SIG-M5 treated with dmso at 0.1 percent for 504 hours (cell line): ENCODE data around the gene NUDC.
"Not testable (repeated sequence)": the region's sequence is repeated elsewhere in the genome, so short reads cannot be mapped to it uniquely, and the experiment has no call there.

Experiments used
- DNase-seq: peaks from one replicate; lab custom pipeline; 2025; ENCODE audit not compliant: unreplicated experiment; lab: John Stamatoyannopoulos, UW

NUDC gene

DNA sequence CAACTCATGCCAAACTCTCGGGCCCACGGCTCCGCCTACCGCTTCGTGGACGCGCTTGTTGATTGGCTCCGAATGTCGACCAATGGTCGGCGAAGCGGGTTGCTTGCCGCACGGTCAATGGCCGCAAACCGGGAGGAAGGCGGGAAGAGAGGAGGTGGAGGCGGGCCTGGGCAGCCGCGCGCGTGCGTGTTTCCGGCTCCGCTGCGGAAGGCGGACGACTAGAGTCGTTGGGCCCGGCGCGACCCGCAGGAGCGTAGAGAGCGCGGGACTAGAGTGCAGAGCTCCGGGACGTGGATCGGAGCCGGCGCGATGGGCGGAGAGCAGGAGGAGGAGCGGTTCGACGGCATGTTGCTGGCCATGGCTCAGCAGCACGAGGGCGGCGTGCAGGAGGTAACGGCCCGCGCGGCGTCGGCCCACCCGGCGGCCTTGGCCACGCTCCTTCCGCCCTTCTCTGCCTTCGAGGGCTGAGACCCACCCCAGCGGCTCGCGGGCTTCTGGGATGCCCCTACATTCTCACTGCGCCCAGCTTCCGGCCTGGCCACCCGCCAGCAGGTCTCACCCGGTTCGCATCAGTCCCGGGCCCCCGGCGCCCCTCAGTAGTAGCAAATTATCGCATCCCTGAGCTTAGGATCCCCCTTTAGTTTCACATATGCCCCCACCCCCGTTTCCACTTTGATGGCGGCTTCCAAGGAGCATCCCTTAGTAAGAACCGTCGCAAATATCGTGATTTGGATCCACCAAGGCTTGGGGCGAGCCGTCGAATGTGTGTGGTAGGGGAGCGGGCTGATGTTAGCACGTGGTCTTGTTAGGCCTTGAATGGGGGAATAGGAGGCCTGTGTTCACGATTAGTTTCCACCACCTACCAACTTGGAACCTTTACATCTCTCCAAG, at the start of gene NUDC:
Gene NUDC (plus strand): TSS at position 204 of the 891 bp plus-strand sequence. CDS start 106 bp downstream, at position 310.
- DNase-seq = peak; percentile 94

DNA sequence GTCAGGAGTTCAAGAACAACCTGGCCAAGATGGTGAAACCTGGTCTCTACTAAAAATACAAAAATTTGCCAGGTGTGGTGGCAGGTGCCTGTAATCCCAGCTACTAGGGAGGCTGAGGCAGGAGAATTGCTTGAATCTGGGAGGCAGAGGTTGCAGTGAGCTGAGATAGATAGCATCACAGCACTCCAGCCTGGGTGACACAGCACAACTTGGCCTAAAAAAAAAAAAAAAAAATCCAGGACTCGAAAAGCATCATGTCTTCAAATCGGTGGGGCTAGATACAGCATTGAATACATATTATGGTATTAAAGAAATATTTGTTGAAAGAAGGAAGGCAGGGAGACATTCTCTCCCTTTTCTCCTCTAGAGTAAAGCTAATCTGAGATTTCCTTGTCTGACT, 48.4 kb upstream of the NUDC start:
- not testable (repeated sequence) for DNase-seq

DNA sequence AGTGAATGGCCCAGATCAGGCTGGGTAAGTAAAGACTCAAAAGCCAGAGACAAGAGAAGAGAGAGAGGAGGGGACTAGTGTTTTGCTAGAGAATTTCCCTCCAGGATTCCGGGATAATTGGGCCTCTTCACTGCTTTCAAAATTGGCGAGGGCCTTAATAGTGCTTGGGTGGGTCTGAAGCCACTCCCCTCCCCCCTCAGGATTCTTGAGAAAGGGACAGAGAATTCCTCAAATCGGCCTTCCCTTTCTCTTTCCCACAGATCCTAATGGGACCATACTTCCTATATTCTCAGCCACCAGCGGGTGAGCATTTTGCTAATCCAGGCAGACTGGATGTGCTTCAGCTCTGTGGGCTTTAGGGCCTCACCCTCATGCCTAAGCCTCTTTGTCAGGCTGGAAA, 46.6 kb upstream of the NUDC start:
- no peak for DNase-seq

DNA sequence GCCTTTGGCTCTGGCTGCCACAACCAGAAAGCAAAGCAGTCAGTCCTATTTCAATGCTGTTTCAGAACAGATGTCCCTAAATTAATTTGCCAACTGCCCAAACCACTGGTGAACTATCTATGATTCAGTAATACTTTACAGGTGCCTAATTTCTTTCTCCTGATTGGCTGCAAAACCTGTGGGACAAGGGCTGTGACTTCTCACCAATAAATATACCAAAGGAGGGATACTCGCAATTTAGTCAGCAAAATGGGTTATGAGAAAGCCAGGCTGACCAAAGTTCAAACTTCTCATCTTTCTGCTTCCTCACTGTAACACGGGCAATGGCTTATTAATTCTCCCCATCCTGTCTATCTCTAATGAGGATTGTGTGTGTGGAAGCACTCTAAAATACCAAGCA, 44.2 kb upstream of the NUDC start:
- no peak for DNase-seq

DNA sequence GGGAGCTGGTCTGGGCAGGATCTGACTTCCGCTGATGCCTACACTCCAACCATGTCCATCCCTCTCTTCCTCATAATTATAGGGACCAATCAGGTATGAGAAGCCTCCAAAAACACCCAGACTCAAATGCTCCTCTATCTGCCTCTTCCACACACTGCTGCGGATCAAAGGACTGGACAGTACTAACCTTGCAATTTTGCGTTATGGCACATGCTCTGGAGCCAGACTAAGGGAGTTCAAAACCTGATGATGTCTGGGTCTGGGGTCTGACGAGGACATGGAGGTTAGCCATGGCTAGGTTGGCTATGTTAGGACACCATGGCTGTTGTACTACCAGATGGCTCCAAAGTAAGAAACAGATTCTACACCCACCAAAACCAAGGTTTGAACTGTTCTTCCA, 41.8 kb upstream of the NUDC start:
- no peak for DNase-seq

DNA sequence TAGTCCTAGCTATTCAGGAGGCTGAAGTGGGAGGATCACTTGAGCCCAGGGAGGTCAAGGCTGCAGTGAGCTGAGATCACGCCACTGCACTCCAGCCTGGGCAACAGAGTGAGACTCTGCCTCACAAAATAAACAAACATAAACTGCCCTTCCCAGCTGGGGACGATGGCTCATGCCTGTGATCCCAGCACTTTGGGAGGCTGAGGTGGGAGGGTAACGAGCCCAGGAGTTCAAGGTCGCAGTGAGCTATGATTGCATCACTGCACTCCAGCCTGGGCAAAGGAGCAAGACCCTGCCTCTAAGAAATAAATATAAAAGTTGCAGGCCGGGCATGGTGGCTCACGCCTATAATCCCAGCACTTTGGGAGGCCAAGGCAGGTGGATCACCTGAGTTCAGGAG, 39.9 kb upstream of the NUDC start:
- DNase-seq = not testable (repeated sequence)

DNA sequence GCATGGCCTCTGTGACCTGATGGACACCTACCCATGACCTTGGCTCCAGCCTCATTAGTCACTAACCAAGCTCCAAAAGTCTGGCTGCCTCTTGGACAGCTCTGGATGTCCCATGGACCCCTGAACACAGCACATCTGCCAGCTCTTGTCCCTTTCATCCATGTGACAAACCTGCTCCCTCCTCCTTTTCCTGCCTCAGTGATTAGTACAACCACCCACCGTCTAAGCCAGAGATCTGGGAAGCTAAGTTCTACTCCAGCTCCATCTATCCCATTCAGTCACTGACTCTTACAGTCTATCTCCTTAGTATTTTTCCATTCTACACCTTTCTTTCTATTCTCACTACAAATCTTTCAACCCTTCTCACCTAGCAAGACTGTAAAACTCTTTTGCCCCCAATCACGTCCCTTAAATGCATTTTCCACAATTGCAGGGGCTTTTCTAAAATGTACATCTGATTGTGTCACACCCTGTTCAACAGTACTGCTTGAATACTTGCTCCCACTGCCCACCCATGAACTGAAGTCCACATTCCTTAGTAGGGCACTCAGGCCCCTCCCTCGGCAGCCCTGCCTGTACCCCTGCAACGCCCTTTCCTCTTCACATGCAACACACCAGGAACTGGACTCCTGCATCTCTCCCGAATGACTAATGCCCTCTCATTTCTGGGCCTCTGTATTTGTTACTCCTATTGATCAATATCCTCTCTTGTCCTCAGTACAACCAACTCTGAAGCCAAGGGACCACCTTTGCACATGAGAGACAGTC, 38.7 kb upstream of the NUDC start:
- no peak for DNase-seq

DNA sequence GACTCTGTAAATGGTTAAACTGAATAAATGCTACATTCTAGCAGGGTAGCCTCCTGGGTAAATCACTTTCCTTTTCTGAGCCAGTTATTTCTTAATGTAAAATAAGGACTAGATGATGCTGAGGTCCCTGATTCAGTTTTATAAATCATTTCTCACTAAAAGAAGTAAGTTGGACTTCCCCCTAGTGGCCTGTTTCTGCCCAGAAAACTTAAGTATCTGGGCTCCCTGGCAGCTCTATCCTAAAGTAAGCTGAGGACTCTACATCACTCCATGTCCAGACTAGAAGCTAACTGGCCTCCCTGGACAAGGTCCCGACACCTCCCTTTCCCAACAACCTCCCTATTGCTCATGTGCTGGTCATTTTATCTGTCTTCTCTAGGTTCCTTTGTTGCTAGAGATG, 34.4 kb upstream of the NUDC start:
- peak; percentile 35 for DNase-seq

DNA sequence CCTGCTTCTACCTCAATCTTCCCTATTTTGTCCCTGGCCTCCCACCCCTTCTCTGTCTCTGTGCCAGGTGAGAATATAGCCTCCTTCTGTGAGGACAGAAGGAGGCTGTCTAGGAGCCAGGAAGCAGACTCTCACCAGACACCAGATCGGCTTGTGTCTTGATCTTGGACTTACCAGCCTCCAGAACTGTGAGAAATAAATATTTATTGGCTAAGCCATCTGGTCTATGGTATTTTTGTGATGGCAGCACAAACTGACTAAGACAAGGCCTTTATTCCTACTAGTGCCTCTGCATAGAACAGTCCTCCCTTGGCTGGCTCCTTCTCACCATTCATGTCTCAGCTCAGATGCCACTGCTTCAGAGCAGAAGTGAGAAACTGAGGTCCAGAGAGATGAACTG, 33.3 kb upstream of the NUDC start:
- no peak for DNase-seq

DNA sequence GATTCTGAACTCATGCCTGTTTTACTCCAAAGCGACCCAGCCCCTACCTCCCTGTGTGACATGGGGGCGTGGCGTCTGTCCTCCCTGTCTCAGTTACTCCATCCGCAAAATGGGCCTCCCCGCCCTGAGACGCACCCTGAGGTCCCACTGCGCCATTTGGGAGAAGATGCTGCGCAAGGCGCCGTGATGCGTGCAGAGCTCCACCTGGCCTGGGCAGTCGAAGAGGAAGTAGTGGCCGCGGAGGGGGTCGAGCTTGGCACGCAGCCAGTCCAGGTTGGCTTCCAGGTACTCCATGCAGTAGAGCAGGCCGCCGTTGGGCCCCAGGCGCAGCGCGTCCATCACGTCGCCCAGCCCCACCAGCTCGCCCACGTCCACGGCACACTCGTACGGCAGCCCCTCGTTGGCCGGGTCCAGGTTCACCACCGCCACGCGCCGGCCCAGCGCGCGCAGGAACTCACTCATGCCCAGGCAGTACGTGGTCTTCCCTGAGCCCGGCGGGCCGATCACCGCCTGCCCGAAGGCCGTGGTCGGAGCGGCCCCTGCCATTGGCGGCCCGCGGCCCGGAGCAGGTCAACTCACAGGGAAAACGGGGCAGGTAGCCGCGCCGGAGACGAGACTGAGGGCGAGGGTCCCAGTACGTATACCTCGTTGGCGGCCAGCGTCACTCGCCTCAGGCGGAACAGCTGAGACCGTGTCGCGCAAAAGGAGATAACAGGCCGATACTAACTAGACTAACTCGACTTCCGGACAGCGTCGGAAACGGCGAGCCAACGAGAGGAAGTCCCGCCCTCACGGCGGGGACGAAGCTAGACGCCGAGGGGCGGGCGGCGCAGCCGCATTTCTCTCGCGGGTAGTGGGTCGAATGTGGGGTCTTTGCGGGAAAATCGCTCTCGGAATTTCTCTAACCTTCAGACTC, 31.7 kb upstream of the NUDC start, which contains the start of gene GPN2:
Gene GPN2 (minus strand): TSS at position 733 of the 916 bp plus-strand sequence. CDS start 187 bp downstream, at position 546.
- DNase-seq = peak; percentile 66

DNA sequence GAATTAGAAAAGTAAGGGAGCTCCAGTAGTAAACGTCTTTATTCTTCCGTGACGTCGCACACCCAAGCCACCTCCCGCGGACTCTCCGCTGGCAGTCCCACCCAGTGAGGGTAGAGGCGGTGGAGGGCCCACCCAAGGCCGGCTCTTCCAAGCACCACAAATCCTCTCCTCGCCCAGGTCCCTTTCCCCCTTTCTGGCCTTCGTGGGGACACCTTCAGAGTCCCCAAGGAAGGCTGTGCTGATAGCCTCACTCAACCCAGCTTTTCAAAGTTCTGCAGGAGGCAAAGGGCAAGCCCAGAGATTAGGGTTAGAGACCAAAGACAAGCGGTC, 31.1 kb upstream of the NUDC start:
- no peak for DNase-seq

DNA sequence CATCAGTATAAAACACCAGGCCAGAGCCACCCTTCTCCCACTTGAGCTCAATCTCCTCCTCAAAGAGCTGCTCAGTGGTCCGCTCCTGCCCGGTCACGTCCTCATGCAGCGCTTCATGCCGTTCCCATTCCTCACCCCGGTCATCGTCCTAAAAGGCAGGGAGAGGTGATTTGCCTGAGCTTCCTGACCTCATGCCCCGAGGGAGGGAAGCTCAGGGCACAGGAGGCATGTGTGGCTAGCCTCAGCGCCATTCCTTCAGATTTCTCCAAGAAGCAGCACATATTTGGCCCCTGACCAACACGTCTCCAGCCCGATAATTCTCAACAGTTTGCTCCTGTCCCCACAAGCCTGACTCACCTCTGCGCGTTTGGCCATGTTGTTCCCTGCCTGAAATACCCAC, 27.3 kb upstream of the NUDC start:
- DNase-seq = no peak

DNA sequence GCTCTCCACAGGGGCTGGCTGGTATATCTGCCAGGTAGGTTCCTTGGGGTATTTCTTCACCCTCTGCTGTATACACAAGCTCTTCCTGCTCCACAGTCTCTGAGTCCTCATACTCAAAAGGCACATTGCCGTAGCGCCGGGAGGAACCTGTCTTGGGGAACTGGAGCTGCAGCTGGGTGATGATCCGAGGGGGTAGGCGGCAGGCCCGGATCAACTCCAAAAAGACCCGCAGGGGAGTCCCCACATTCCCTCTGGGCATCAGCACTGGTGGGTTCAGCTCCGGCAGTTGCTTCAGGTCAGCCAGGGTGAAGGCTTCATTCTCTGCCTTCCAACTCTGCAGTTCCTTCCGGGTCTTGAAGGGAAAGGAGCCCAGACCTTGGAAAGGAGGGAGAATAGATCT, 24.2 kb upstream of the NUDC start:
- DNase-seq = no peak

DNA sequence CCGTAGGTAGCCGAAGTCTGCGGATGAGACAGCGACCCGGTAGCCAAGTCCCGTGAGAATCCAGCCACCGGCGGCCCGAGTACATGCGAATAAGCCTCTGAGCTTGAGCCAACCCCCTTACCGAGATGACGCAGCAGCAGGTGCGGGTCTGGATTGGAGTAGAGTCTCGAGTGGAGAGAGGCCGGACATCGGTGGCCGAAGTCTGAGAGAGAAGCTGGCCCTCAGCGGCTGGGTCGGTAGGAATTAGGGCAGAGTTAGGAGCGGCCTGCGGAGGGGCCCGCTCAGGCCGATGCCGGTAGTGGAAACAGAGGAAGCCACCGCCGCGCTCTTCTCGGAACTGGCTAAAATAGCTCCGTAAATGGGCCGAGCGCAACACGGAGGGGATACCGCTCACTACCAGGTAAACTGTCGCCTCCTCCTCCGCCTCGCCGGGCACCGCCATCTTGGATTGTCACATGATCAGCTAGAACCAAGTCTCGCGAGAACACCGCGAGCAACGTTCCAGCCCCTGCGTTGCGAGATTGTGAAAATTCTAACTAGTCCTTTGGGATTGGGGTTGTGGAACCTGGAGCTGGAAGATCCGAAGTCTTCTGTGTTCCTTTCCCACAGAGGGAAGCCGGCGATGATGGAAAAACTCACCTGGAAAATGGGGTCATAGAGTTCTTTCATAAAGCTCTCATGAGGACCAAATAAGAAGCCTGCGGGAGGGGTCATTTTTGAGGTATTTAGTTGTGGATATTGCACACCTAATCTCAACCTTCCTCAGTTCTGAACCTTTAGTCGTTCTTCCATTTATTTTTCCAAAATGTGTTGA, 21.3 kb upstream of the NUDC start, which contains the start of gene GPATCH3:
Gene GPATCH3 (minus strand): TSS at position 467 of the 814 bp plus-strand sequence. CDS start 25 bp downstream, at position 442.
- DNase-seq = peak; percentile 76

DNA sequence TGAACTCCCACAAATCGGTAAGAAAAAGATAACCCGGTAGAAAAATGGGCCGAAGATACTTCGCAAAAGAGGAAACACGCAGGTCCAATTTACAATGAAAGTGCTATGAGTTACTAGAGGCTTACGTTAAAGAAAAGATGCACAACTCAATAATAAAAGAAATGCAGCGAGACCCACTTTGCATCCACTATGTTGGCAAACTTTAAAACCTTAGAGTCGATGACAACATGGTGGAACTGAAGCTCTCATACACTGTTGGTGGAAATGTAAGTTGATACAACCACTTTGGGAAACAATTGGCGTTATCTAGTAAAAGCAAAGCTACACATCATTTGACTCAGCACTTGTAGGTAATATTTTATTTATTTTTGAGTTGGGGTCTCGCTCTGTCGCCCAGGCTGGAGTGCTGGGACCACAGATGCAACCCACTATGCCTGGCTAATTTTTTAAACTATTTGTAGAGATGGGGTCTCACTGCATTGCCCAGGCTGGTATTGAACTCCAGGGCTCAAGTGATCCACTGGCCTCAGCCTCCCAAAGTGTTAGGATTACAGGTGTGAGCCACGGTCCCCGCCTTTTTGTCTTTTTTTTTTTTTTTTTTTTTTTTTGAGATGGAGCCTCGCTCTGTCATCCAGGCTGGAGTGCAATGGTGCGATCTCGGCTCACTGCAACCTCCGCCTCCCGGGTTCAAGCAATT, 20.6 kb upstream of the NUDC start:
- DNase-seq = no peak

DNA sequence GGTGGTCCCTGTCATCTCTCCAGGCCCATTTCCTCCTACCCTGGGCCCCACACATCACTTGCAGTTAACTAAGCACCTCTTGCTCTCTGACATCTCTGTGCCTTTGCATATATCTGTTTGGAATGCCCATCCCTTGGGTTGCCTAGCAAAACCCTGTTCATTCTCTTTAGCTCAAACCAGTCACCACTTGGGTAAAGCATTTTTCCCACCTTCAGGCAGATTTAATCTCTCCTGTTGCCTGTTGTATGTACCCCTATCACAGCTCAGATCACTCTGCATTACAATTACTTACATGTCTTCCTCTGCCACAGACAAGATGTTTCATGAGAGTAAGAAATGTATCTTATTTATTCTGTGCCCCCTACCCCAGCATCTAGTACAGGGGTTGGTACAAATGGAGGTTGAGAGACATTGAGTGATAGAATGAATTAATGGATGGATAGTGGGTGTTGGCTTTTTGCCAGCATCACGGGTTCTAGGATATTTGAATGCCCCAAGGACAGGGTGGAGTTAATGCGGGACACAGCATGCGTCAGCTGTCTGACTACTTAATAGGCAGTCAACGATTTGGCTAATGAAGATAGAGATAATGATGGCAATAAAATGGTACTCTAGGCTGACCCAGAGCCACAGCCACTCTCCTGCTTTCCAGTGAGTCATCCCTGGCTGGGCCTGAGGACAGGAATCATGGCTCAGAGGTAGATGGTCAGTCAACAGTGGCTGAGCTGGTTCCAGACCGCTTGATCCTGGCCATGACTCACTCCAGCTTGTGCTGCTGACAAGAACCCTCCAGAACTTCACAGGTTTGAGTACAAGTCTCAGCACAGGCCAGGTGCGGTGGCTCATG, 14.2 kb upstream of the NUDC start:
- no peak for DNase-seq

DNA sequence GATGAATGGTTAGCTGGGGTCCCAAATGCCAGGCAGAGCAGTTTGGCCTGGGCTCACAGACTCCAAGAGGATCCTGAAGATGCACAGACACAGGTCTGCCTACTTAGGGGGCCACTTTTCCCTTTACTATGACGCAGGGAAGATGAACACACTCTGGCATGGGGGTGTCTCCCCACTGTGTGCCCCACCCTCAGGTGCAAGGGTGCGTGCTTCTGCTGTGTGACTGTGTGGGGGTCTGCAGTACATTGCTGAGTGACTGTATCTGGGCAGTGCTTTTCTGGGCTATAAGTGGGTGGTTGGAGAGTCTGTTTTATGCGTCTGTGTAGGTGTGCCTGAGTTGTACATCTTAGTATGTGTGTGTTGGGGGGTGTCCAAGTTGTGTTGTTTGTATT, 11.6 kb upstream of the NUDC start:
- no peak for DNase-seq

DNA sequence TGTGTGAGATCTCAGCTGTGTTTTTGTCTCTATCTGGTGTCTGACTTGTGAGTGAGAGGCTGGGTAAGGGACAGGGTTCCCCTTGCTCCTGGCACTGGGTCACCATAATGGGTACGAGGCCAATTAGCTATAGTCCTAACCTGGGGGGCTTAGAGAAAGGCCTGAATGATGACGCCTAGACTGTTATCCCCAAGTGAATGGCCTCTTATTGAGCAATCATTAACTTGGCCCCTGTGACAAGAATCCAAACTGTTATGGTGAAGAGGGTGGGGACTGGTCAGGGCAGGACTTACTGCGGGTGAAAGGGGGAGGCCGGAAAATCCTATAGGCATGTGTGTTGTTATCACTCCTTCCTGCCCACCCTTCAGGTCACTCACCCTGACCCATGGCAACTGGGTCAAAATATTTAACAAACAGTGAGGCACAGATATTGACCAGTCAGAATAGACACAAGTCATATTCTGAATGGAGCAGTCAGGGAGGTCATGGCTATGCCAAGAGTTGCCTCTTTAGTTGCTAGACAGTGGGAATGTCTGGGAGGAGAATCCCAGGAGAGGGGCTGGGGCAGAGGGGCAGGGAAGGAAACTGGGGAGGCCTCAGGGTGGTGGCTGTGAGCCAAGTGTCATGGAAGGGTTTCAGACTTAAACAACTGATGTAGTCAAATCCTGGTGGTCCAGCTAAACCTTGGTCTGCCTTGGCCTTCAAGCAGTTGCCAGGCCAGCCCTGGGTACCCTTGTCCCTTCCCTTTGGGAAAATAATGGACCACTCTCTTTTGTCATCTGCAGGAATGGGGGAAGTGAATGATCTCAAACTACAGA, 11.0 kb upstream of the NUDC start:
- DNase-seq = no peak
